Measurements from ENCODE around the gene LARGE1. TPM values are rescaled to one million over a fixed set of nuclear protein-coding genes. Genes with fewer than 3 reads are reported as not detected.
"Not testable (repeated sequence)": the region's sequence is repeated elsewhere in the genome, so short reads cannot be mapped to it uniquely, and the experiment has no call there.

Gene LARGE1
- total and polyA plus RNA-seq, 3 experiments from 2014 or later, result 0.07 to 0.27 (median 0.18) TPM

- Histone ChIP-seq H3K36me3 (ENCODE audit: insufficient read depth, low read length) (no peaks in the 10 kb centered on the region), H3K4me1 (ENCODE audit: insufficient read depth, low read length) (no peaks in the 10 kb centered on the region), H3K27ac (ENCODE audit: low read depth, low read length) (no peak overlapping the region), H3K4me3 (ENCODE audit: low read length) (no peak overlapping the region), H3K27me3 (ENCODE audit: insufficient read depth, low read length, poor library complexity, severe bottlenecking) (no peaks in the 10 kb centered on the region), H3K9me3 (ENCODE audit: low read length) (no peaks in the 10 kb centered on the region)
- H3K9me3 Mint-ChIP-seq, result peaks cover 0 to 4% (median under 1%) of the 10 kb centered on the region in 5 donors
- H3K27me3 Mint-ChIP-seq, result peaks cover 0 to 3% of the 10 kb centered on the region in 2 donors
- no peak overlapping the region for H3K4me3 Mint-ChIP-seq
- POLR2A ChIA-PET, result no interaction called here
- H3K4me1 Mint-ChIP-seq, result no peaks in the 10 kb centered on the region
- no peak overlapping the region for H3K27ac Mint-ChIP-seq
- CTCF ChIA-PET, result no interaction called here
- H3K36me3 Mint-ChIP-seq, result no peaks in the 10 kb centered on the region
- no peak for DNase-seq
Measured at GRCh38 chr22:33866511-33866910, 53.8 kb downstream of the LARGE1 start.

DNA sequence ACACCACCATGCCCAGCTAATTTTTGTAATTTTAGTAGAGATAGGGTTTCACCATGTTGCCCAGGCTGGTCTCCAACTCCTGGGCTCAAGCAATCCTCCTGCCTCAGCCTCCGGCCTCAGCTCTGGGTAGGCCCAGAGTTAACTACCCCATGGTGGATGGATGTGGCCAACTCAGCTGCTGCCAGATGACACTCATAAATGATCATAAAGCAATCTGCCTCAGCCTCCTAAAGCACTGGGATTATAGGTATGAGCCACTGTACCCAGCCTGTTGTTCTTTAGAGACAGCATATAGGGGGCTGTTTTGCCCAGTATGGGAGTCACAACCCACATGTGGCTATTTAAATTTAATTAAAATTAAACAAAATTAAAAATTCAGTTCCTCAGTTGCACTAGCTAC is 54.3 kb downstream of the LARGE1 start:
- Mint-ChIP-seq H3K4me1 (no peaks in the 10 kb centered on the region), H3K9me3 (peaks cover 0 to 5% (median 3%) of the 10 kb centered on the region in 5 donors), H3K4me3 (no peak overlapping the region), H3K27me3 (peaks cover 0 to 3% of the 10 kb centered on the region in 2 donors), H3K36me3 (no peaks in the 10 kb centered on the region), H3K27ac (no peak overlapping the region)
- H3K4me1 ChIP-seq (ENCODE audit: insufficient read depth, low read length), result no peaks in the 10 kb centered on the region
- no peaks in the 10 kb centered on the region for H3K36me3 ChIP-seq (ENCODE audit: insufficient read depth, low read length)
- no peaks in the 10 kb centered on the region for H3K27me3 ChIP-seq (ENCODE audit: insufficient read depth, low read length, poor library complexity, severe bottlenecking)
- no peak overlapping the region for H3K27ac ChIP-seq (ENCODE audit: low read depth, low read length)
- CTCF ChIA-PET, result no interaction called here
- H3K4me3 ChIP-seq (ENCODE audit: low read length), result no peak overlapping the region
- no peaks in the 10 kb centered on the region for H3K9me3 ChIP-seq (ENCODE audit: low read length)
- POLR2A ChIA-PET, result no interaction called here
- no peak for DNase-seq

- H3K36me3 Mint-ChIP-seq, result no peaks in the 10 kb centered on the region
- DNase-seq, result no peak
- no peak overlapping the region for H3K4me3 ChIP-seq (ENCODE audit: low read length)
- H3K4me1 Mint-ChIP-seq, result no peaks in the 10 kb centered on the region
- H3K9me3 Mint-ChIP-seq, result peaks cover 0 to 5% (median 3%) of the 10 kb centered on the region in 5 donors
- no peaks in the 10 kb centered on the region for H3K9me3 ChIP-seq (ENCODE audit: low read length)
- no peak overlapping the region for H3K27ac Mint-ChIP-seq
- no peak overlapping the region for H3K4me3 Mint-ChIP-seq
- H3K27ac ChIP-seq (ENCODE audit: low read depth, low read length), result no peak overlapping the region
- ChIA-PET CTCF (no interaction called here), POLR2A (no interaction called here)
- peaks cover 0 to 3% of the 10 kb centered on the region in 2 donors for H3K27me3 Mint-ChIP-seq
- H3K36me3 ChIP-seq (ENCODE audit: insufficient read depth, low read length), result no peaks in the 10 kb centered on the region
- H3K4me1 ChIP-seq (ENCODE audit: insufficient read depth, low read length), result no peaks in the 10 kb centered on the region
- no peaks in the 10 kb centered on the region for H3K27me3 ChIP-seq (ENCODE audit: insufficient read depth, low read length, poor library complexity, severe bottlenecking)
Measured at GRCh38 chr22:33865248-33865647, 55.0 kb downstream of the LARGE1 start.

- no peaks in the 10 kb centered on the region for H3K27me3 ChIP-seq (ENCODE audit: insufficient read depth, low read length, poor library complexity, severe bottlenecking)
- no peaks in the 10 kb centered on the region for H3K9me3 ChIP-seq (ENCODE audit: low read length)
- CTCF ChIA-PET, result no interaction called here
- H3K4me3 ChIP-seq (ENCODE audit: low read length), result no peak overlapping the region
- H3K27ac Mint-ChIP-seq, result no peak overlapping the region
- no peaks in the 10 kb centered on the region for H3K36me3 Mint-ChIP-seq
- H3K4me1 ChIP-seq (ENCODE audit: insufficient read depth, low read length), result no peaks in the 10 kb centered on the region
- H3K27me3 Mint-ChIP-seq, result peaks cover 0 to 3% of the 10 kb centered on the region in 2 donors
- no peaks in the 10 kb centered on the region for H3K36me3 ChIP-seq (ENCODE audit: insufficient read depth, low read length)
- peaks cover 0 to 6% (median 3%) of the 10 kb centered on the region in 5 donors for H3K9me3 Mint-ChIP-seq
- no peaks in the 10 kb centered on the region for H3K4me1 Mint-ChIP-seq
- POLR2A ChIA-PET, result no interaction called here
- no peak overlapping the region for H3K27ac ChIP-seq (ENCODE audit: low read depth, low read length)
- H3K4me3 Mint-ChIP-seq, result no peak overlapping the region
- DNase-seq, result no peak
Measured at GRCh38 chr22:33864723-33865130, 55.5 kb downstream of the LARGE1 start.

GRCh38 chr22:33861216-33861875 is 58.9 kb downstream of the LARGE1 start:
- H3K36me3 ChIP-seq (ENCODE audit: insufficient read depth, low read length), result no peaks in the 10 kb centered on the region
- no peak for DNase-seq
- POLR2A ChIA-PET, result no interaction called here
- no peaks in the 10 kb centered on the region for H3K4me1 Mint-ChIP-seq
- H3K4me3 ChIP-seq (ENCODE audit: low read length), result no peak overlapping the region
- no peaks in the 10 kb centered on the region for H3K4me1 ChIP-seq (ENCODE audit: insufficient read depth, low read length)
- H3K36me3 Mint-ChIP-seq, result no peaks in the 10 kb centered on the region
- no peaks in the 10 kb centered on the region for H3K9me3 ChIP-seq (ENCODE audit: low read length)
- peaks cover 0 to 10% (median 7%) of the 10 kb centered on the region in 5 donors for H3K9me3 Mint-ChIP-seq
- H3K27ac Mint-ChIP-seq, result no peak overlapping the region
- H3K4me3 Mint-ChIP-seq, result peak overlapping the region in 1 of 7 donors; percentile 14
- no peak overlapping the region for H3K27ac ChIP-seq (ENCODE audit: low read depth, low read length)
- peaks cover 0 to 1% of the 10 kb centered on the region in 2 donors for H3K27me3 Mint-ChIP-seq
- CTCF ChIA-PET, result no interaction called here
- H3K27me3 ChIP-seq (ENCODE audit: insufficient read depth, low read length, poor library complexity, severe bottlenecking), result no peaks in the 10 kb centered on the region

GRCh38 chr22:33860386-33860785 is 59.9 kb downstream of the LARGE1 start:
- CTCF ChIA-PET, result no interaction called here
- H3K27ac ChIP-seq (ENCODE audit: low read depth, low read length), result no peak overlapping the region
- no peak for DNase-seq
- H3K4me3 ChIP-seq (ENCODE audit: low read length), result no peak overlapping the region
- no peaks in the 10 kb centered on the region for H3K4me1 ChIP-seq (ENCODE audit: insufficient read depth, low read length)
- Mint-ChIP-seq H3K27ac (no peak overlapping the region), H3K27me3 (peaks cover 0 to 1% of the 10 kb centered on the region in 2 donors), H3K9me3 (peaks cover 0 to 12% (median 7%) of the 10 kb centered on the region in 5 donors), H3K4me3 (no peak overlapping the region), H3K36me3 (no peaks in the 10 kb centered on the region), H3K4me1 (no peaks in the 10 kb centered on the region)
- POLR2A ChIA-PET, result no interaction called here
- no peaks in the 10 kb centered on the region for H3K27me3 ChIP-seq (ENCODE audit: insufficient read depth, low read length, poor library complexity, severe bottlenecking)
- H3K36me3 ChIP-seq (ENCODE audit: insufficient read depth, low read length), result no peaks in the 10 kb centered on the region
- H3K9me3 ChIP-seq (ENCODE audit: low read length), result no peaks in the 10 kb centered on the region

DNA sequence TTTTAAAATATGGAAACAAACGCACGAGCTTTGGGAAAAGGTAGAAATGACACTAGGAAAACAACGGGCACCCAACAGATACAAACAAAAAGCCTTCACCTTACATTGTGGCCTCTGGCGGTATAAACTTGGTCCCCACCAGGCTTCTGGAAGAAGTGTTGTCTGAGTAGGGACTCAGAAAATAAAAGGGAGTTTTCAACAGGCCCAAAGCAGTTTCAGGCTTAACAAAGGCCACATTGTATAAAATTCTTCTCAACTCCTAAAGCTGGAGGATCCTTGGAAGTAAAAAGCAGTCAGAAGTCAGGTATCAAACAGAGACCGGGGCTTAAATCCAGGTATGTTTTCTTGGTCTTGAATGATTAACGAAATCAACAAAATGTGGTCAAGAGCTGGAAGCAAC is 61.0 kb downstream of the LARGE1 start:
- peaks cover 0 to 1% of the 10 kb centered on the region in 2 donors for H3K27me3 Mint-ChIP-seq
- CTCF ChIA-PET, result no interaction called here
- H3K4me3 Mint-ChIP-seq, result no peak overlapping the region
- POLR2A ChIA-PET, result no interaction called here
- H3K27ac ChIP-seq (ENCODE audit: low read depth, low read length), result no peak overlapping the region
- H3K4me3 ChIP-seq (ENCODE audit: low read length), result no peak overlapping the region
- H3K27ac Mint-ChIP-seq, result no peak overlapping the region
- H3K36me3 Mint-ChIP-seq, result no peaks in the 10 kb centered on the region
- no peak for DNase-seq
- no peaks in the 10 kb centered on the region for H3K4me1 ChIP-seq (ENCODE audit: insufficient read depth, low read length)
- H3K9me3 ChIP-seq (ENCODE audit: low read length), result no peaks in the 10 kb centered on the region
- peaks cover 0 to 12% (median 7%) of the 10 kb centered on the region in 5 donors for H3K9me3 Mint-ChIP-seq
- no peaks in the 10 kb centered on the region for H3K27me3 ChIP-seq (ENCODE audit: insufficient read depth, low read length, poor library complexity, severe bottlenecking)
- no peaks in the 10 kb centered on the region for H3K36me3 ChIP-seq (ENCODE audit: insufficient read depth, low read length)
- H3K4me1 Mint-ChIP-seq, result peaks cover 1 to 5% (median 3%) of the 10 kb centered on the region in 3 donors

DNA sequence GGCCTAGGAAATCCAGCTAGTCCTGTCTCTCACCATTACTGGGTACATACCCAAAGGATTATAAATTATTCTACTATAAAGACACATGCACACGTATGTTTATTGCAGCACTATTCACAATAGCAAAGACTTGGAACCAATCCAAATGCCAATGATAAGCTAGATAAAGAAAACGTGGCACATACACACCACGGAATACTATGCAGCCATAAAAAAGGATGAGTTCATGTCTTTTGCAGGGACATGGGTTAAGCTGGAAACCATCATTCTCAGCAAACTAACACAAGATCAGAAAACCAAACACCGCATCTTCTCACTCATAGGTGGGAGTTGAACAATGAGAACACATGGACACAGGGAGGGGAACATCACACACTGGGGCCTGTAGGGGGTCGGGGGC is 61.6 kb downstream of the LARGE1 start:
- POLR2A ChIA-PET, result not testable (repeated sequence)

More for the DNA sequence above, 61.6 kb downstream of the LARGE1 start:
- H3K4me3 Mint-ChIP-seq; CTCF ChIA-PET; H3K36me3 Mint-ChIP-seq; H3K9me3 ChIP-seq (ENCODE audit: low read length); H3K27me3 Mint-ChIP-seq; DNase-seq; H3K4me3 ChIP-seq (ENCODE audit: low read length); H3K27me3 ChIP-seq (ENCODE audit: insufficient read depth, low read length, poor library complexity, severe bottlenecking); H3K27ac ChIP-seq (ENCODE audit: low read depth, low read length); H3K36me3 ChIP-seq (ENCODE audit: insufficient read depth, low read length); H3K27ac Mint-ChIP-seq; H3K4me1 ChIP-seq (ENCODE audit: insufficient read depth, low read length): not testable (repeated sequence)
- H3K9me3 Mint-ChIP-seq, result peaks cover 0 to 12% (median 7%) of the 10 kb centered on the region in 5 donors
- peaks cover 5 to 11% (median 9%) of the 10 kb centered on the region in 3 donors for H3K4me1 Mint-ChIP-seq

All from CD8-positive, alpha-beta memory T cell (primary cell).